ENCODE measurements around the gene JAKMIP1.

Gene JAKMIP1

DNA sequence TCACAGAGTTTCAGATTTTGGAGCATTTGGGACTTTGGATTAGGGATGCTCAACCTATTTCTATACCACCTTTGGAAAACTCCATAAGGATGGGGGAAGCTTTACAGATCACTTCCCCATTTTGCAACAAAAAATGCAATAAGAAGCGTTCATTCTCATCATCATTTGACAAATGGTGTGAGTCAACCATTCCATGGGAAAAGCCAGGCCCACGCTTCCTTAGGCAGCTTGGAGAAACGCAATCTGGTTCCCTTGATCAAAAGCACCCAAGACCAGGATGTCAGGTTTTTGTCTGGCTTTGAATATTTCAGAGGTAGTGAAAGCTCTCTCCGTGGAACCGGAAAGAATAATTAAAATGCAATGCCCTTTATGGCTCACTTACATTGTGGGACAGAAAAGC is 102.8 kb downstream of the JAKMIP1 start:
- Histone ChIP-seq H3F3A (ENCODE audit: insufficient read depth, low read length) (peaks cover 4% of the 10 kb centered on the region; the same call in 1 of the 2 replicates), H3K9me3 (replicated peaks; ENCODE audit: insufficient read depth, low read length) (no peaks in the 10 kb centered on the region), H3K9me2 (replicated peaks; ENCODE audit: insufficient read depth, low read length) (no peaks in the 10 kb centered on the region), H3K27me3 (replicated peaks; ENCODE audit: insufficient read depth, low read length) (no peaks in the 10 kb centered on the region), H3K4me1 (ENCODE audit: low read length) (peaks cover 12% of the 10 kb centered on the region; the same call in 1 of the 2 replicates), H4K20me1 (ENCODE audit: insufficient read depth, low read length) (no peaks in the 10 kb centered on the region), H3K36me3 (replicated peaks; ENCODE audit: insufficient read depth, low read length) (no peaks in the 10 kb centered on the region), H3K79me2 (ENCODE audit: low read length) (no peaks in the 10 kb centered on the region), H3K4me3 (ENCODE audit: low read length) (no peak overlapping the region), H3K4me2 (ENCODE audit: low read depth, low read length) (no peak overlapping the region), H2AFZ (ENCODE audit: low read length) (no peak overlapping the region), H3K9ac (ENCODE audit: low read length) (no peak overlapping the region), H3K27ac (ENCODE audit: low read length) (no peak overlapping the region)
- no peak for DNase-seq
- TF ChIP-seq EZH2phosphoT487 (IDR thresholded peaks at IDR 0.05; ENCODE audit: low read length) (no peak), EZH2 (optimal IDR thresholded peaks at IDR 0.05; ENCODE audit: low read depth, low read length) (no peak)
- TF ChIP-seq, protein P1, sequence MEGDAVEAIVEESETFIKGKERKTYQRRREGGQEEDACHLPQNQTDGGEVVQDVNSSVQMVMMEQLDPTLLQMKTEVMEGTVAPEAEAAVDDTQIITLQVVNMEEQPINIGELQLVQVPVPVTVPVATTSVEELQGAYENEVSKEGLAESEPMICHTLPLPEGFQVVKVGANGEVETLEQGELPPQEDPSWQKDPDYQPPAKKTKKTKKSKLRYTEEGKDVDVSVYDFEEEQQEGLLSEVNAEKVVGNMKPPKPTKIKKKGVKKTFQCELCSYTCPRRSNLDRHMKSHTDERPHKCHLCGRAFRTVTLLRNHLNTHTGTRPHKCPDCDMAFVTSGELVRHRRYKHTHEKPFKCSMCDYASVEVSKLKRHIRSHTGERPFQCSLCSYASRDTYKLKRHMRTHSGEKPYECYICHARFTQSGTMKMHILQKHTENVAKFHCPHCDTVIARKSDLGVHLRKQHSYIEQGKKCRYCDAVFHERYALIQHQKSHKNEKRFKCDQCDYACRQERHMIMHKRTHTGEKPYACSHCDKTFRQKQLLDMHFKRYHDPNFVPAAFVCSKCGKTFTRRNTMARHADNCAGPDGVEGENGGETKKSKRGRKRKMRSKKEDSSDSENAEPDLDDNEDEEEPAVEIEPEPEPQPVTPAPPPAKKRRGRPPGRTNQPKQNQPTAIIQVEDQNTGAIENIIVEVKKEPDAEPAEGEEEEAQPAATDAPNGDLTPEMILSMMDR (IDR thresholded peaks at IDR 0.05; ENCODE audit: low read length), result no peak

- Histone ChIP-seq H3K27ac (ENCODE audit: low read length) (no peak overlapping the region), H3K36me3 (replicated peaks; ENCODE audit: insufficient read depth, low read length) (no peaks in the 10 kb centered on the region), H4K20me1 (ENCODE audit: insufficient read depth, low read length) (no peaks in the 10 kb centered on the region), H3F3A (ENCODE audit: insufficient read depth, low read length) (peaks cover 5% of the 10 kb centered on the region; the same call in 1 of the 2 replicates), H3K9me3 (replicated peaks; ENCODE audit: insufficient read depth, low read length) (no peaks in the 10 kb centered on the region), H3K4me2 (ENCODE audit: low read depth, low read length) (no peak overlapping the region), H3K79me2 (ENCODE audit: low read length) (no peaks in the 10 kb centered on the region), H3K9ac (ENCODE audit: low read length) (no peak overlapping the region), H3K4me1 (ENCODE audit: low read length) (peaks cover 22% of the 10 kb centered on the region; the same call in 1 of the 2 replicates), H3K4me3 (ENCODE audit: low read length) (no peak overlapping the region), H3K27me3 (replicated peaks; ENCODE audit: insufficient read depth, low read length) (no peaks in the 10 kb centered on the region), H2AFZ (ENCODE audit: low read length) (no peak overlapping the region), H3K9me2 (replicated peaks; ENCODE audit: insufficient read depth, low read length) (no peaks in the 10 kb centered on the region)
- TF ChIP-seq, protein P1 (IDR thresholded peaks at IDR 0.05; ENCODE audit: low read length), result no peak
- TF ChIP-seq EZH2 (optimal IDR thresholded peaks at IDR 0.05; ENCODE audit: low read depth, low read length), result no peak
- TF ChIP-seq EZH2phosphoT487 (IDR thresholded peaks at IDR 0.05; ENCODE audit: low read length), result no peak
- DNase-seq, result no peak
These were observed 104.5 kb downstream of the JAKMIP1 start for GRCh38 chr4:6095897-6096296.

- no peaks in the 10 kb centered on the region for H3K79me2 ChIP-seq (ENCODE audit: low read length)
- DNase-seq, result no peak
- H3K36me3 ChIP-seq (replicated peaks; ENCODE audit: insufficient read depth, low read length), result no peaks in the 10 kb centered on the region
- H3F3A ChIP-seq (ENCODE audit: insufficient read depth, low read length), result peaks cover 5% of the 10 kb centered on the region; the same call in 1 of the 2 replicates
- no peak overlapping the region for H3K4me3 ChIP-seq (ENCODE audit: low read length)
- no peak overlapping the region for H3K4me2 ChIP-seq (ENCODE audit: low read depth, low read length)
- H3K9me3 ChIP-seq (replicated peaks; ENCODE audit: insufficient read depth, low read length), result no peaks in the 10 kb centered on the region
- H3K27me3 ChIP-seq (replicated peaks; ENCODE audit: insufficient read depth, low read length), result no peaks in the 10 kb centered on the region
- H2AFZ ChIP-seq (ENCODE audit: low read length), result no peak overlapping the region
- peaks cover 22% of the 10 kb centered on the region; the same call in 1 of the 2 replicates for H3K4me1 ChIP-seq (ENCODE audit: low read length)
- no peak overlapping the region for H3K9ac ChIP-seq (ENCODE audit: low read length)
- TF ChIP-seq, protein P1 (IDR thresholded peaks at IDR 0.05; ENCODE audit: low read length), result no peak
- TF ChIP-seq EZH2phosphoT487 (IDR thresholded peaks at IDR 0.05; ENCODE audit: low read length) (no peak), EZH2 (optimal IDR thresholded peaks at IDR 0.05; ENCODE audit: low read depth, low read length) (no peak)
- H4K20me1 ChIP-seq (ENCODE audit: insufficient read depth, low read length), result no peaks in the 10 kb centered on the region
- no peaks in the 10 kb centered on the region for H3K9me2 ChIP-seq (replicated peaks; ENCODE audit: insufficient read depth, low read length)
- no peak overlapping the region for H3K27ac ChIP-seq (ENCODE audit: low read length)
These were observed 105.2 kb downstream of the JAKMIP1 start for GRCh38 chr4:6095023-6095752.

Measured in MM.1S (cell line).